Activated CD8-positive, alpha-beta T cell treated with anti-CD3 and anti-CD28 coated beads for 36 hours (primary cell): ENCODE measurements around the gene NDUFV1. TPM values are rescaled to one million over a fixed set of nuclear protein-coding genes. Genes with fewer than 3 reads are reported as not detected.

Experiments
- ATAC-seq: fragments of 200-7000 bp; cut with Tn5 transposase; one replicate; pipeline ENCODE4 v1.10.0; 2021; ENCODE audit warnings: mild to moderate bottlenecking, moderate library complexity
- CTCF ChIA-PET: fragments of 350-600 bp; sonication (Branson Sonifier 250); formaldehyde crosslinking; loops from one replicate; lab custom pipeline; 2021; ENCODE audit warnings: antibody characterized with exemption; lab: Charles Lee
- POLR2A ChIA-PET: fragments of 350-600 bp; sonication (Branson Sonifier 250); formaldehyde crosslinking; loops from one replicate; lab custom pipeline; 2021; ENCODE audit warnings: antibody characterized with exemption; lab: Charles Lee
- DNase-seq: peaks from one replicate; pipeline ENCODE4 v3.0.0-alpha.2; 2020
- H3K27ac Mint-ChIP-seq: one replicate; pipeline ENCODE4 v1.8.0; 2021; ENCODE audit warnings: mild to moderate bottlenecking, mixed read lengths
- H3K27me3 Mint-ChIP-seq: one replicate; pipeline ENCODE4 v1.8.0; 2021; ENCODE audit warnings: mixed read lengths
- H3K36me3 Mint-ChIP-seq: one replicate; pipeline ENCODE4 v1.8.0; 2021; ENCODE audit warnings: low read depth, mixed read lengths
- H3K4me1 Mint-ChIP-seq: one replicate; pipeline ENCODE4 v1.8.0; 2021; ENCODE audit warnings: low read depth, mixed read lengths
- H3K4me3 Mint-ChIP-seq: one replicate; pipeline ENCODE4 v1.8.0; 2021; ENCODE audit warnings: mild to moderate bottlenecking, moderate library complexity, mixed read lengths
- H3K9me3 Mint-ChIP-seq: one replicate; pipeline ENCODE4 v1.8.0; 2021; ENCODE audit warnings: mixed read lengths
- intact Hi-C: fragments of 100-400 bp; cut with micrococcal nuclease; formaldehyde crosslinking; loops from one replicate; pipeline ENCODE4 v1.10.0; 2022
- total RNA-seq, 2 experiments: library from RNA; stranded (reverse); gene quantifications; one replicate each; pipeline ENCODE4 v1.2.3, GENCODE V29; 2021
- TF ChIP-seq, protein P1 (sequence below): fragments of 200-600 bp; IDR thresholded peaks from one replicate; pipeline ENCODE4 v1.8.0; 2022; ENCODE audit warnings: antibody characterized with exemption, mild to moderate bottlenecking

Gene NDUFV1
- total RNA-seq, 2 experiments from 2014 or later, result 315 to 317 TPM

DNA sequence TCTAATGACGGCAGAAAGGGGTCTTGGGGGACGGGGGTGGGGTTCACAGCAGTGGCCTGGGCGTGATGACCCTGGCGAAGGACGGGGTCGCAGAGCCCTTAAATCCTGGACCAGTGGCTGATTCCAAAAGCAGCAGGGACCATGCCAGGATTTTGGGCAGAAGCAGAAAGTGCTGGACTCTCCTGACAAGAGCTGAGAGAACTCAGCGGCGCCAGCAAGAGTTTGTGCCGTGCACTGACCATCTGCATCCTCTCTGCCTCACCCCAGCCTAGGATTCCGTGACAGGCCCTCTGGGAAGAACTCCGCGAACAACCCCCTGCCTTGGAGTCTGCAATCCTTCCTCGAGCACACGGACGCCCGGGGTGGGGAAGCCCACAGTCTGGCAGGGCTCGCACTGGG is 644 bp upstream of the NDUFV1 start:
- ChIA-PET CTCF (interaction anchor here (1.2 to 1.6 kb wide), 2 partner anchors 8 to 215 kb away, joined by 3 to 4 read pairs; partner anchors contain the start of gene RAD9A), POLR2A (no interaction called here)
- Mint-ChIP-seq H3K36me3 (peaks cover 19% of the 10 kb centered on the region), H3K4me1 (peaks cover 15% of the 10 kb centered on the region), H3K27ac (peak overlapping the region; percentile 88), H3K4me3 (peak overlapping the region; percentile 93), H3K27me3 (peaks cover 7% of the 10 kb centered on the region), H3K9me3 (no peaks in the 10 kb centered on the region)
- intact Hi-C loops, result no loop called here
- DNase-seq (no peak), ATAC-seq (no peak)
- TF ChIP-seq, protein P1, sequence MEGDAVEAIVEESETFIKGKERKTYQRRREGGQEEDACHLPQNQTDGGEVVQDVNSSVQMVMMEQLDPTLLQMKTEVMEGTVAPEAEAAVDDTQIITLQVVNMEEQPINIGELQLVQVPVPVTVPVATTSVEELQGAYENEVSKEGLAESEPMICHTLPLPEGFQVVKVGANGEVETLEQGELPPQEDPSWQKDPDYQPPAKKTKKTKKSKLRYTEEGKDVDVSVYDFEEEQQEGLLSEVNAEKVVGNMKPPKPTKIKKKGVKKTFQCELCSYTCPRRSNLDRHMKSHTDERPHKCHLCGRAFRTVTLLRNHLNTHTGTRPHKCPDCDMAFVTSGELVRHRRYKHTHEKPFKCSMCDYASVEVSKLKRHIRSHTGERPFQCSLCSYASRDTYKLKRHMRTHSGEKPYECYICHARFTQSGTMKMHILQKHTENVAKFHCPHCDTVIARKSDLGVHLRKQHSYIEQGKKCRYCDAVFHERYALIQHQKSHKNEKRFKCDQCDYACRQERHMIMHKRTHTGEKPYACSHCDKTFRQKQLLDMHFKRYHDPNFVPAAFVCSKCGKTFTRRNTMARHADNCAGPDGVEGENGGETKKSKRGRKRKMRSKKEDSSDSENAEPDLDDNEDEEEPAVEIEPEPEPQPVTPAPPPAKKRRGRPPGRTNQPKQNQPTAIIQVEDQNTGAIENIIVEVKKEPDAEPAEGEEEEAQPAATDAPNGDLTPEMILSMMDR, result no peak

DNA sequence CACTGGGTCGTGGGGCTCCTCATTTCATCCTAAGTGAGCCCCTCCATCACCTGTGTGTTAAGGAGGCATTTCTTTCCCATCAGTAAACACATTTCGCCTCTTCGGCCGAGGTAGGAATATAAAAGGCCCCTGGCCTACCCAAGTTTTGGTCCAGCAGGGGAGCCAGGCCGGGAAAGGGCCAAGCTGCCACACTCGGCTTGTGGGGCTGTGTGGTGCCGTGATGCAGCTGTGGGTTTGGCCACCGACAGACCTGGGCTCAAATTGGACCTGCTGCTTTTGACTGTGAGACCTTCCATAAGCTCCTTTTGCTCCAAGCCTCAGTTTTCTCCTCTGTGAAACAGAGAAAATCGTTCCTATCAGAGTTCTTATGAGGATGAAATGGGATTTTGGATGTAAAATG is 771 bp downstream of the NDUFV1 start:
- TF ChIP-seq, protein P1, result no peak
- ChIA-PET CTCF (interaction anchor here (1.4 kb wide), 1 partner anchor 35 kb away, joined by 3 read pairs; no protein-coding TSS in a partner anchor), POLR2A (interaction anchor here (0.7 to 3.0 kb wide), 2 partner anchors 22 to 853 kb away, joined by 3 to 10 read pairs; partner anchors contain the start of gene NUDT8)
- H3K4me3 Mint-ChIP-seq, result peak overlapping the region; percentile 93
- peaks cover 4% of the 10 kb centered on the region for H3K27me3 Mint-ChIP-seq
- peaks cover 15% of the 10 kb centered on the region for H3K4me1 Mint-ChIP-seq
- intact Hi-C loops, result no loop called here
- no peak for ATAC-seq
- peak overlapping the region; percentile 88 for H3K27ac Mint-ChIP-seq
- H3K9me3 Mint-ChIP-seq, result no peaks in the 10 kb centered on the region
- no peak for DNase-seq
- peaks cover 26% of the 10 kb centered on the region for H3K36me3 Mint-ChIP-seq

DNA sequence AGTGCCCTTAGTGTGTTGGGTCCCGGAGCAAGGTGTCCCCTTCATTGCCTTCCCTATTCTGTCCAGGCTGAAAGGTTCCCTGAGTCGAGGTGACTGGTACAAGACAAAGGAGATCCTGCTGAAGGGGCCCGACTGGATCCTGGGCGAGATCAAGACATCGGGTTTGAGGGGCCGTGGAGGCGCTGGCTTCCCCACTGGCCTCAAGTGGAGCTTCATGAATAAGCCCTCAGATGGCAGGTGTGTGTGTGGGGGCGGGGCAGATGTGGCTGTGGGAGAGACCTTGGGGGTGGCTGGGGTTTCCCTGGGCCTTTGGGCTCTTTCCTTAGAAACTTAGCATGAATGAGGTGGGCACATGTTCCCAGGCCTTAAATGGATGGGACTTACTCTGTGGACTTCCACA is 1.8 kb downstream of the NDUFV1 start:
- Mint-ChIP-seq H3K27me3 (no peaks in the 10 kb centered on the region), H3K27ac (peak overlapping the region; percentile 88)
- CTCF ChIA-PET, result interaction anchor here (0.5 to 1.4 kb wide), 2 partner anchors 36 to 370 kb away, joined by 3 read pairs; no protein-coding TSS in a partner anchor

DNA sequence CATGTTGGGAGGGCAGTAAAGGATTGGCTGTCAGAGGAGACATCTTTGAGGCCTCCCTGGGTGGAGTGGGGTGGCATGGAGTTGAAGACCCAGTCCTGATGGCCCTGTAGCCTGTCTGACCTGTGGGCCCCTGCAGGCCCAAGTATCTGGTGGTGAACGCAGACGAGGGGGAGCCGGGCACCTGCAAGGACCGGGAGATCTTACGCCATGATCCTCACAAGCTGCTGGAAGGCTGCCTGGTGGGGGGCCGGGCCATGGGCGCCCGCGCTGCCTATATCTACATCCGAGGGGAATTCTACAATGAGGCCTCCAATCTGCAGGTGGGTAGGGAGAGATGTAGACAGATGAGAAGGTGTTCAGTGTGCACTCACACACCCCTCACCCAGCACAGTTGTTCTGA is 2.6 kb downstream of the NDUFV1 start:
- Mint-ChIP-seq H3K9me3 (no peaks in the 10 kb centered on the region), H3K4me3 (no peak overlapping the region), H3K4me1 (peaks cover 29% of the 10 kb centered on the region), H3K27me3 (no peaks in the 10 kb centered on the region), H3K36me3 (peaks cover 30% of the 10 kb centered on the region), H3K27ac (no peak overlapping the region)
- intact Hi-C loops, result no loop called here
- DNase-seq (no peak), ATAC-seq (no peak)
- POLR2A ChIA-PET, result interaction anchor here (1.3 to 3.0 kb wide), 3 partner anchors 13 to 25 kb away, joined by 3 to 10 read pairs (median 3); partner anchors contain the start of gene NUDT8
- CTCF ChIA-PET, result interaction anchor here (0.9 kb wide), 1 partner anchor 48 kb away, joined by 3 read pairs; no protein-coding TSS in a partner anchor
- TF ChIP-seq, protein P1, result no peak

More for the DNA sequence above, 1.8 kb downstream of the NDUFV1 start:
- DNase-seq (no peak), ATAC-seq (no peak)
- intact Hi-C loops, result no loop called here
- POLR2A ChIA-PET, result interaction anchor here (1.6 to 3.0 kb wide), 2 partner anchors 21 to 24 kb away, joined by 3 to 10 read pairs; partner anchors contain the start of gene NUDT8
- no peaks in the 10 kb centered on the region for H3K9me3 Mint-ChIP-seq
- H3K4me1 Mint-ChIP-seq, result peaks cover 23% of the 10 kb centered on the region
- H3K4me3 Mint-ChIP-seq, result peak overlapping the region; percentile 93
- peaks cover 30% of the 10 kb centered on the region for H3K36me3 Mint-ChIP-seq
- TF ChIP-seq, protein P1, result no peak

DNA sequence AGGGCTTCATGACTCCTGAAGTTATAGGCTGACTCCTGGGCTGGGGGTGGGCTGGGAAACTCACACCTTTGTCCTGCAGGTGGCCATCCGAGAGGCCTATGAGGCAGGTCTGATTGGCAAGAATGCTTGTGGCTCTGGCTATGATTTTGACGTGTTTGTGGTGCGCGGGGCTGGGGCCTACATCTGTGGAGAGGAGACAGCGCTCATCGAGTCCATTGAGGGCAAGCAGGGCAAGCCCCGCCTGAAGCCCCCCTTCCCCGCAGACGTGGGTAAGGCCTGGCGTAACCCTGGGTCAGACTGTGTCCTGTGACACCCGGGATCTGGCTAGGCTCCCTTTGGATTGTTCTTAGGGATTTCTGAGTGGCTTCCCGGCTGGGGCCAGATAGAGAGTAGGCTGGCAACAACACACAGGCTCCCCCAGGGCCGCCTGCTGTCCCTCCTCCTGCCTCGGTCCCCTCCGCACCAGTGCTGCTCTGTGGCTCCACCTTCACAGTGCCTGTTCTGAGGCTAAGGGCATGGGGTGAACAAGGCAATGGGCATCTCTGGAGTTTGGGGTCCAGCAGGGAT is 3.6 kb downstream of the NDUFV1 start:
- intact Hi-C loops, result no loop called here
- ATAC-seq (no peak), DNase-seq (no peak)
- no peak overlapping the region for H3K4me3 Mint-ChIP-seq
- no peak overlapping the region for H3K27ac Mint-ChIP-seq
- TF ChIP-seq, protein P1, result no peak
- no peaks in the 10 kb centered on the region for H3K9me3 Mint-ChIP-seq
- POLR2A ChIA-PET, result no interaction called here
- peaks cover 30% of the 10 kb centered on the region for H3K36me3 Mint-ChIP-seq
- CTCF ChIA-PET, result no interaction called here
- no peaks in the 10 kb centered on the region for H3K27me3 Mint-ChIP-seq
- H3K4me1 Mint-ChIP-seq, result peaks cover 34% of the 10 kb centered on the region
